Neuronal stem cell (in vitro differentiated cells): ENCODE data around the gene ZFP36L1.

Experiments
- DNase-seq: peaks from one replicate; pipeline ENCODE4 v3.0.0-alpha.2; 2013; ENCODE audit warnings: low spot score
- H2AFZ ChIP-seq: one replicate; pipeline ENCODE4 v1.6.1; 2013; ENCODE audit warnings: mild to moderate bottlenecking, low read length, inconsistent platforms
- H2AK5ac ChIP-seq: 2 replicates; pipeline ENCODE4 v1.6.1; 2013; ENCODE audit warnings: low read depth, mild to moderate bottlenecking, inconsistent platforms, low read length, moderate library complexity, mixed read lengths
- H2BK120ac ChIP-seq: 2 replicates; pipeline ENCODE4 v1.6.1; 2013; ENCODE audit warnings: low read depth, mild to moderate bottlenecking, inconsistent platforms, low read length, moderate library complexity, mixed read lengths
- H2BK12ac ChIP-seq: one replicate; pipeline ENCODE4 v1.6.1; 2013; ENCODE audit warnings: low read length, inconsistent platforms
- H2BK15ac ChIP-seq: 2 replicates; pipeline ENCODE4 v1.6.1; 2013; ENCODE audit warnings: mild to moderate bottlenecking, low read length, inconsistent platforms, mixed read lengths
- H2BK5ac ChIP-seq: one replicate; pipeline ENCODE4 v1.6.1; 2013; ENCODE audit warnings: inconsistent platforms, mild to moderate bottlenecking, low read length, moderate library complexity
- H3K14ac ChIP-seq: one replicate; pipeline ENCODE4 v1.6.1; 2013; ENCODE audit warnings: low read length, inconsistent platforms
- H3K18ac ChIP-seq: 2 replicates; pipeline ENCODE4 v1.6.1; 2013; ENCODE audit warnings: low read length, inconsistent platforms
- H3K23ac ChIP-seq: 2 replicates; pipeline ENCODE4 v1.6.1; 2013; ENCODE audit warnings: low read depth, mild to moderate bottlenecking, mixed read lengths, low read length, inconsistent platforms; ENCODE audit not compliant: poor library complexity
- H3K27ac ChIP-seq: replicated peaks from 3 replicates; pipeline ENCODE4 v1.5.1; 2013; ENCODE audit warnings: low read length, inconsistent platforms
- H3K27me3 ChIP-seq, 3 experiments: 2 replicates each; pipeline ENCODE4 v1.6.1; 2013; ENCODE audit warnings: low read length in 3 of 3, mild to moderate bottlenecking in 2 of 3, inconsistent platforms in 1 of 3, low read depth in 1 of 3, mixed read lengths in 1 of 3, moderate library complexity in 1 of 3; ENCODE audit not compliant: control insufficient read depth in 3 of 3, insufficient read depth in 3 of 3
- H3K36me3 ChIP-seq, 2 donors: replicated peaks in 1 of 2; 2 replicates each; pipeline ENCODE4 v1.6.1; 2013; ENCODE audit warnings: low read length in 2 of 2; ENCODE audit not compliant: control insufficient read depth in 2 of 2, insufficient read depth in 2 of 2
- H3K4ac ChIP-seq: 2 replicates; pipeline ENCODE4 v1.6.1; 2013; ENCODE audit warnings: inconsistent platforms, mild to moderate bottlenecking, low read length, moderate library complexity
- H3K4me1 ChIP-seq, 2 donors: 1 replicate in 1 of 2; 2 replicates in 1 of 2; pipeline ENCODE4 v1.6.1; 2013; ENCODE audit warnings: low read length in 2 of 2, low read depth in 1 of 2; ENCODE audit not compliant: control insufficient read depth in 2 of 2, insufficient read depth in 1 of 2
- H3K4me2 ChIP-seq: one replicate; pipeline ENCODE4 v1.6.1; 2013; ENCODE audit warnings: mild to moderate bottlenecking, low read length, inconsistent platforms; ENCODE audit not compliant: insufficient read depth, poor library complexity, severe bottlenecking
- H3K4me3 ChIP-seq, 2 donors: 2 replicates each; pipeline ENCODE4 v1.5.1; 2013; ENCODE audit warnings: low read length in 2 of 2, mild to moderate bottlenecking in 2 of 2, inconsistent platforms in 1 of 2, moderate library complexity in 1 of 2
- H3K79me1 ChIP-seq: one replicate; pipeline ENCODE4 v1.6.1; 2013; ENCODE audit warnings: low read depth, mild to moderate bottlenecking, inconsistent platforms, low read length, moderate library complexity
- H3K9ac ChIP-seq: one replicate; pipeline ENCODE4 v1.6.1; 2013; ENCODE audit warnings: mild to moderate bottlenecking, low read depth, low read length, inconsistent platforms; ENCODE audit not compliant: poor library complexity
- H3K9me3 ChIP-seq, 2 donors: replicated peaks in 1 of 2; 2 replicates each; pipeline versions ENCODE3 to v1.6.1; 2013; ENCODE audit warnings: low read length in 2 of 2, mild to moderate bottlenecking in 2 of 2, inconsistent platforms in 1 of 2, low read depth in 1 of 2, mixed read lengths in 1 of 2, moderate library complexity in 1 of 2; ENCODE audit not compliant: control insufficient read depth in 2 of 2, insufficient read depth in 1 of 2
- H4K8ac ChIP-seq: one replicate; pipeline ENCODE4 v1.6.1; 2013; ENCODE audit warnings: low read depth, mild to moderate bottlenecking, inconsistent platforms, low read length, moderate library complexity
- H4K91ac ChIP-seq: one replicate; pipeline ENCODE4 v1.6.1; 2013; ENCODE audit warnings: low read length, low read depth, mild to moderate bottlenecking, inconsistent platforms; ENCODE audit not compliant: poor library complexity
- WGBS, 2 donors: extraction: QIAGEN DNeasy Blood & Tissue Kit; methylation state at CpG; one replicate each; pipeline ENCODE4 v1.1.7; 2013; ENCODE audit warnings: missing lambda C conversion rate in 2 of 2, mixed read lengths in 1 of 2; ENCODE audit not compliant: insufficient read length in 2 of 2, insufficient replicate concordance in 1 of 2; ENCODE audit errors: extremely low coverage in 2 of 2; 5-methylcytosine and 5-hydroxymethylcytosine counted together

The ZFP36L1 gene

GRCh38 chr14:68794851-68795596 is 2.2 kb upstream of the ZFP36L1 start:
- Histone ChIP-seq H3K18ac (peak overlapping the region; percentile 100), H3K9ac (peak overlapping the region; percentile 61), H2BK5ac (peak overlapping the region; percentile 97), H2BK12ac (no peak overlapping the region), H3K9me3 (no peaks in the 10 kb centered on the region), H4K91ac (no peak overlapping the region), H2BK15ac (peak overlapping the region; percentile 4), H3K79me1 (peaks cover 3% of the 10 kb centered on the region), H2AFZ (peak overlapping the region; percentile 86), H3K4me3 (peak overlapping the region; percentile 92 to 96), H3K27me3 (no peaks in the 10 kb centered on the region), H3K36me3 (peaks cover 8 to 19% of the 10 kb centered on the region in 2 donors), H4K8ac (no peak overlapping the region), H3K27ac (peak overlapping the region; percentile 99), H3K4me1 (peaks cover 7 to 14% of the 10 kb centered on the region in 2 donors), H2BK120ac (peak overlapping the region; percentile 21), H3K4ac (no peak overlapping the region), H3K23ac (no peak overlapping the region), H3K14ac (no peak overlapping the region), H2AK5ac (peak overlapping the region; percentile 86), H3K4me2 (peak overlapping the region; percentile 82)
- WGBS, 2 donors: no CpG with 5 or more reads among the region's 36 CpGs
- DNase-seq: no peak

GRCh38 chr14:68794130-68794850 is 1.4 kb upstream of the ZFP36L1 start:
- H2BK12ac ChIP-seq: no peak overlapping the region
- H3K23ac ChIP-seq: peak overlapping the region; percentile 45
- H3K14ac ChIP-seq: peak overlapping the region; percentile 97
- H3K79me1 ChIP-seq: peaks cover 9% of the 10 kb centered on the region
- peak overlapping the region; percentile 68 for H4K91ac ChIP-seq
- peak overlapping the region; percentile 82 for H3K4me2 ChIP-seq
- no peaks in the 10 kb centered on the region for H3K27me3 ChIP-seq
- H3K9ac ChIP-seq: peak overlapping the region; percentile 85
- H3K36me3 ChIP-seq: peaks cover 16 to 26% of the 10 kb centered on the region in 2 donors
- H2BK120ac ChIP-seq: peak overlapping the region; percentile 73
- no peak overlapping the region for H3K4ac ChIP-seq
- H3K18ac ChIP-seq: peak overlapping the region; percentile 97
- H2BK15ac ChIP-seq: peak overlapping the region; percentile 4
- peak overlapping the region; percentile 99 for H3K27ac ChIP-seq
- no peak overlapping the region for H4K8ac ChIP-seq
- DNase-seq: no peak
- H3K9me3 ChIP-seq: no peaks in the 10 kb centered on the region
- peaks cover 13 to 21% of the 10 kb centered on the region in 2 donors for H3K4me1 ChIP-seq
- peak overlapping the region; percentile 50 for H2AFZ ChIP-seq
- no CpG with 5 or more reads among the region's 41 CpGs for WGBS, 2 donors
- H2BK5ac ChIP-seq: peak overlapping the region; percentile 97
- peak overlapping the region; percentile 81 for H2AK5ac ChIP-seq
- peak overlapping the region; percentile 83 to 92 for H3K4me3 ChIP-seq

GRCh38 chr14:68793734-68794129 is 865 bp upstream of the ZFP36L1 start:
- Histone ChIP-seq H2BK120ac (peak overlapping the region; percentile 73), H3K27me3 (no peaks in the 10 kb centered on the region), H4K91ac (no peak overlapping the region), H2AK5ac (peak overlapping the region; percentile 17), H3K4me2 (peak overlapping the region; percentile 82), H3K18ac (peak overlapping the region; percentile 97), H3K4ac (no peak overlapping the region), H4K8ac (no peak overlapping the region), H3K79me1 (peaks cover 9% of the 10 kb centered on the region), H3K4me1 (peaks cover 18 to 24% of the 10 kb centered on the region in 2 donors), H3K9ac (peak overlapping the region; percentile 88), H2BK12ac (no peak overlapping the region), H3K27ac (peak overlapping the region; percentile 99), H3K36me3 (peaks cover 20 to 32% of the 10 kb centered on the region in 2 donors), H3K23ac (peak overlapping the region; percentile 35), H3K14ac (no peak overlapping the region), H3K4me3 (peak overlapping the region; percentile 83 to 92), H2BK5ac (peak overlapping the region; percentile 97), H2BK15ac (peak overlapping the region; percentile 4), H3K9me3 (no peaks in the 10 kb centered on the region), H2AFZ (peak overlapping the region; percentile 75)
- no peak for DNase-seq
- no CpG with 5 or more reads among the region's 33 CpGs for WGBS, 2 donors

- peak overlapping the region; percentile 96 for H3K9ac ChIP-seq
- H3K27me3 ChIP-seq: no peaks in the 10 kb centered on the region
- H3K27ac ChIP-seq: peak overlapping the region; percentile 99
- peak overlapping the region; percentile 78 for H2AK5ac ChIP-seq
- H3K4ac ChIP-seq: no peak overlapping the region
- peak overlapping the region; percentile 97 for H3K18ac ChIP-seq
- peak overlapping the region; percentile 89 for H2BK5ac ChIP-seq
- H2BK120ac ChIP-seq: no peak overlapping the region
- H3K4me2 ChIP-seq: peak overlapping the region; percentile 73
- no peak overlapping the region for H2BK12ac ChIP-seq
- no peak overlapping the region for H4K8ac ChIP-seq
- H3K79me1 ChIP-seq: peaks cover 9% of the 10 kb centered on the region
- H4K91ac ChIP-seq: no peak overlapping the region
- no peak for DNase-seq
- H3K14ac ChIP-seq: peak overlapping the region; percentile 92
- peak overlapping the region; percentile 92 to 99 for H3K4me3 ChIP-seq
- WGBS, 2 donors: no CpG with 5 or more reads among the region's 13 CpGs
- peaks cover 20 to 43% of the 10 kb centered on the region in 2 donors for H3K36me3 ChIP-seq
- H2AFZ ChIP-seq: no peak overlapping the region
- H3K9me3 ChIP-seq: peaks cover 0 to 6% of the 10 kb centered on the region in 2 donors
- H3K23ac ChIP-seq: peak overlapping the region; percentile 98
- no peak overlapping the region for H2BK15ac ChIP-seq
- H3K4me1 ChIP-seq: peaks cover 24 to 26% of the 10 kb centered on the region in 2 donors
Measured at GRCh38 chr14:68792678-68792978, 239 bp downstream of the ZFP36L1 start.
